BLaER1 (cell line): ENCODE data around the gene RHOH.
A peak's percentile ranks its signal among the peaks of the same experiment; 100 is the strongest.

Source experiments
- H3K27ac ChIP-seq: shearing (Covaris generic); formaldehyde crosslinking; 2 replicates; pipeline ENCODE4 v1.8.1; 2022
- H3K27me3 ChIP-seq: shearing (Covaris generic); formaldehyde crosslinking; 2 replicates; pipeline ENCODE4 v1.8.1; 2022
- H3K36me3 ChIP-seq: shearing (Covaris generic); formaldehyde crosslinking; 2 replicates; pipeline ENCODE4 v1.8.1; 2022
- H3K4me1 ChIP-seq: shearing (Covaris generic); formaldehyde crosslinking; 2 replicates; pipeline ENCODE4 v1.8.1; 2022
- H3K4me2 ChIP-seq: shearing (Covaris generic); formaldehyde crosslinking; 2 replicates; pipeline ENCODE4 v1.8.1; 2022
- H3K4me3 ChIP-seq: shearing (Covaris generic); formaldehyde crosslinking; 2 replicates; pipeline ENCODE4 v1.8.1; 2022
- H3K9ac ChIP-seq: shearing (Covaris generic); formaldehyde crosslinking; 2 replicates; pipeline ENCODE4 v1.8.1; 2022
- H3K9me3 ChIP-seq: shearing (Covaris generic); formaldehyde crosslinking; 2 replicates; pipeline ENCODE4 v1.8.1; 2022
- H4K20me1 ChIP-seq: shearing (Covaris generic); formaldehyde crosslinking; 2 replicates; pipeline ENCODE4 v1.8.1; 2022
- Cebpa-rat ChIP-seq: shearing (Covaris generic); IDR thresholded peaks from 2 replicates; pipeline ENCODE4 v1.8.1; 2022

The RHOH gene

DNA sequence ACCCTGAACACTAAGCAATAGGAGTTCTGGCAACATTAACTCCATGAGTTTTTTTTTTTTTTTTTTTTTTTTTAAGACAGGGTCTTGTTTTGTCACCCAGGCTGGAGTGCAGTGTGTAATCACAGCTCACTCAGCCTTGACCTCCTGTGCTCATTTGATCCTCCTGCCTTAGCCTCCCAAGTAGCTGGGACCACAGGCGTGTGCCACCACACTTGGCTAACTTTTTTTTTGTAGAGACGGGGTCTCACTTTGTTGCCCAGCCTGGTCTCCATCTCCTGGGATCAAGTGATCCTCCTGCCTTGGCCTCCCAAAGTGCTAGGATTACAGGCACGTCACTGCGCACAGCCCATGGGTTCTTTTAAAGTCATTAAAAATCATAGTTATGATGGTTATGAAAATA, 5.1 kb downstream of the RHOH start:
- Histone ChIP-seq H3K4me3 (no peak overlapping the region), H3K4me1 (peaks cover 91% of the 10 kb centered on the region), H3K27ac (no peak overlapping the region)

DNA sequence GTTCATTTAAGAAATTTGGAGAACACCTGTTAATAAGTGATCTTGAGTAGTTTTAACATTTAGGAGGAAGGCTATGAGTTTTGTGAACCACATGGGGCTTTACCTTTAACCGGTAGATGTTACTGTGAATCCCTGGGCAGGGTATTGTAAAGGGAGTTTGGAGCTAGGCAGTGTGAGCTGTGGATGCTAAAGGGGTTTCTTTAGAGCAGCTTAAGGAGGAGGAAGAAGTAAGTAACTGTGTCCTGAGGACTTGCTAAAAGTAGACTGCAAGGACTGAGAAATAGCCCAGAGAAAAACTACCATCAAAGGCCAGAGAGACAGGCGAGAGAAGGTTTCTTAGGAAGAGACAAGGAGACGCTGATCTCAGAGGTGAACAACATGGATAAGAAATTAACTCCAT, 5.6 kb downstream of the RHOH start:
- Histone ChIP-seq H3K4me3 (no peak overlapping the region), H3K27ac (no peak overlapping the region), H3K4me2 (no peak overlapping the region), H3K9ac (no peak overlapping the region), H4K20me1 (peaks cover 79% of the 10 kb centered on the region), H3K36me3 (no peaks in the 10 kb centered on the region), H3K27me3 (no peaks in the 10 kb centered on the region), H3K9me3 (no peaks in the 10 kb centered on the region), H3K4me1 (peaks cover 97% of the 10 kb centered on the region)
- no peak for TF ChIP-seq Cebpa-rat

More for the DNA sequence above, 5.1 kb downstream of the RHOH start:
- no peaks in the 10 kb centered on the region for H3K27me3 ChIP-seq
- TF ChIP-seq Cebpa-rat, result no peak
- H3K4me2 ChIP-seq, result peak overlapping the region; percentile 97; the same call in 1 of the 2 replicates
- no peaks in the 10 kb centered on the region for H3K36me3 ChIP-seq
- no peaks in the 10 kb centered on the region for H3K9me3 ChIP-seq
- peaks cover 78% of the 10 kb centered on the region for H4K20me1 ChIP-seq
- H3K9ac ChIP-seq, result no peak overlapping the region

GRCh38 chr4:40204507-40205258, 7.9 kb downstream of the RHOH start:
- Histone ChIP-seq H4K20me1 (peaks cover 68% of the 10 kb centered on the region), H3K9ac (peak overlapping the region; percentile 53; the same call in 1 of the 2 replicates), H3K9me3 (no peaks in the 10 kb centered on the region), H3K4me1 (peaks cover 80% of the 10 kb centered on the region), H3K36me3 (peaks cover 4% of the 10 kb centered on the region; the same call in 1 of the 2 replicates), H3K4me3 (no peak overlapping the region; the same call in 1 of the 2 replicates), H3K4me2 (peak overlapping the region; percentile 90), H3K27me3 (no peaks in the 10 kb centered on the region), H3K27ac (peak overlapping the region; percentile 75)
- no peak for TF ChIP-seq Cebpa-rat

DNA sequence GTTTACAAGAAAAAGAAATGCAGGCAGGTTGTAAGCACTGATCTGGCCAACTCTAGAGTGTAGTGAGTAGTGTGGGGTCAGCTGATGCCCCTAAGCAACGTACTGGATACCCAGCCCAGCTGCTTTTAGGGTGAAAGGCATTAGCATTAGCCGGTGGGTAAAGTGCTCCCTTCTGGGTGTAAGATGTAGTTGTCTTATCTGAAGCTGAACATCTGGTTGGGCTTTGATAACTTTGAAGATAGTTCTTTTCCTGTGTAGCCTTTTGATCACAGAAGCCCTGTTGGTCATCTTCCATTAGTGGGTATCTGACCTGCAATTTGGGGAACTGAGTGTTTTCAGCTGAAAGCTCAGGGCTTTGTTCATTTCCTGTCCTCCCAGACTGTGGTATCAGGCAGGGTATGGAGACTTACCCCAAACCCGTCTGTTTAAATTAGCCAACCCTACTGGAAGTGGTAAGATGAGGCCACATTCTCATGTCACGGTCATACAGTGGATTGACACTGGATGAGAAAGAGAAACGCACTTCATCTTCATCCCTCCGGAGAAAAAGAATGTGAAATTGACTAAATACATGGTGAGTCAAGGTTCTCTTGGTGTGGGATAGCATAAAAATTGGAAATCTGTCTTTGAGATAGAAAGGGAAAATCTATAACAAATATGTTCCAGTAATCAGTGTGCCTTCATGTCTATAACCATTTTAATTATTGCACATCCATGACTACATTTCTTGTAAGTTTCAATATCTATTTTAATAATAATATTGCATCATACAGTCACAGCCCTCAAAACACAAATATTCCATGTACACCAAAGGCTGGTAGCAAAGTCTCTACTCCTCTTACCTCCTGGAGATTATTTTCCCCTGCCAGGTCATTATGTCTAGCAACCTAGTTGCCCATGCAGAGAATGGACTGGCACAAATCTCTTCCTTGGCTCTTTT, 8.7 kb downstream of the RHOH start:
- H3K4me1 ChIP-seq, result peaks cover 72% of the 10 kb centered on the region
- H3K27me3 ChIP-seq, result no peaks in the 10 kb centered on the region
- H3K4me3 ChIP-seq, result no peak overlapping the region; the same call in 1 of the 2 replicates
- peak overlapping the region; percentile 75 for H3K27ac ChIP-seq
- peak overlapping the region; percentile 90 for H3K4me2 ChIP-seq
- peaks cover 59% of the 10 kb centered on the region for H4K20me1 ChIP-seq
- H3K36me3 ChIP-seq, result peaks cover 9% of the 10 kb centered on the region
- no peaks in the 10 kb centered on the region for H3K9me3 ChIP-seq
- H3K9ac ChIP-seq, result peak overlapping the region; percentile 53; the same call in 1 of the 2 replicates
- TF ChIP-seq Cebpa-rat, result peak; percentile 35; the same call in 1 of the 2 replicates

DNA sequence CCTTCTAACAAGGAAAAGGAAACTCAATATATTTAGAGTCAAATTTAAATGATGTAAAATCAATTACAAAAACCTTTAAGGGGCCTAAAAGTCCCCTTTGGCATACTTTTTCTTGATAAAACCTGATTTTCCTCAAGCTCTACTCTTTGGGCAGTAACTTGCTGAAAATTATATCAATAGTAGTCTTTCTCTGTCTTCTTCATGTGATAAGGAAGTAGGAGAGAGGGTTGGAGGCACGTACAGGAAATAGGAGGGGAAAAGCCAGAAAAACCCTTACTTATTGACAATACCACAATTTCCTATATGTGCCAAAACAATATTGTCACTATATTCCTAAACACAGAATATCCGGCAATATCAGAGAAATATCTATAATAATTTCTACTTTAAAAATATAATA, 9.6 kb downstream of the RHOH start:
- Histone ChIP-seq H3K4me3 (no peak overlapping the region), H3K27ac (peak overlapping the region; percentile 75), H3K36me3 (peaks cover 9% of the 10 kb centered on the region), H3K4me2 (peak overlapping the region; percentile 90), H3K9ac (peak overlapping the region; percentile 37; the same call in 1 of the 2 replicates), H3K27me3 (no peaks in the 10 kb centered on the region), H4K20me1 (peaks cover 57% of the 10 kb centered on the region), H3K9me3 (no peaks in the 10 kb centered on the region), H3K4me1 (peaks cover 63% of the 10 kb centered on the region)
- TF ChIP-seq Cebpa-rat, result no peak

GRCh38 chr4:40209401-40209800, 12.6 kb downstream of the RHOH start:
- H3K4me2 ChIP-seq, result no peak overlapping the region
- no peaks in the 10 kb centered on the region for H3K27me3 ChIP-seq
- H3K27ac ChIP-seq, result no peak overlapping the region
- H3K9me3 ChIP-seq, result 0 out of 2 replicates have a peak, but pooled peaks cover 3% of the 10 kb centered on the region
- peaks cover 54% of the 10 kb centered on the region for H4K20me1 ChIP-seq
- no peak for TF ChIP-seq Cebpa-rat
- H3K4me3 ChIP-seq, result no peak overlapping the region
- no peak overlapping the region for H3K9ac ChIP-seq
- H3K36me3 ChIP-seq, result peaks cover 37% of the 10 kb centered on the region
- H3K4me1 ChIP-seq, result peaks cover 33% of the 10 kb centered on the region

DNA sequence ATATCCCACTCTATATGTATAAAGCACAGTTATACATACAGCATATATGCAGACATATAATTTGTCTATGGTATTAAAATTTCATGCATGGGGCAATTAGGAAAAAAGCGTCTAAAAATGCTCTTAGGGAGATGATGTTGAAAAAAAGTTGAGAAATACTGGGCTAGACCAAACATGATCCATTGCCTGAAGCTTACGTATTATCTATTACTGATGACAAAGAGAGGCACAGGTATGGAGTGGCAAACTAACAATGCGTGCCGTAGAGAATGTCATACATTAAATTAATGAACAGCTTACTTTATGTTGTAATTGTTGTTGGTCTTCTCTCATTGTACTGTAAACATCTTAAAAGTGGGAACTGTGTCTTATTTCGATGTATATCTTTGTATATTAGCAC, 13.9 kb downstream of the RHOH start:
- H3K27ac ChIP-seq, result no peak overlapping the region
- H4K20me1 ChIP-seq, result peaks cover 54% of the 10 kb centered on the region
- no peak overlapping the region for H3K4me2 ChIP-seq
- TF ChIP-seq Cebpa-rat, result no peak
- no peak overlapping the region for H3K4me3 ChIP-seq
- peaks cover 51% of the 10 kb centered on the region for H3K36me3 ChIP-seq
- no peaks in the 10 kb centered on the region for H3K27me3 ChIP-seq
- H3K9me3 ChIP-seq, result 0 out of 2 replicates have a peak, but pooled peaks cover 7% of the 10 kb centered on the region
- H3K4me1 ChIP-seq, result peaks cover 19% of the 10 kb centered on the region
- no peak overlapping the region for H3K9ac ChIP-seq

DNA sequence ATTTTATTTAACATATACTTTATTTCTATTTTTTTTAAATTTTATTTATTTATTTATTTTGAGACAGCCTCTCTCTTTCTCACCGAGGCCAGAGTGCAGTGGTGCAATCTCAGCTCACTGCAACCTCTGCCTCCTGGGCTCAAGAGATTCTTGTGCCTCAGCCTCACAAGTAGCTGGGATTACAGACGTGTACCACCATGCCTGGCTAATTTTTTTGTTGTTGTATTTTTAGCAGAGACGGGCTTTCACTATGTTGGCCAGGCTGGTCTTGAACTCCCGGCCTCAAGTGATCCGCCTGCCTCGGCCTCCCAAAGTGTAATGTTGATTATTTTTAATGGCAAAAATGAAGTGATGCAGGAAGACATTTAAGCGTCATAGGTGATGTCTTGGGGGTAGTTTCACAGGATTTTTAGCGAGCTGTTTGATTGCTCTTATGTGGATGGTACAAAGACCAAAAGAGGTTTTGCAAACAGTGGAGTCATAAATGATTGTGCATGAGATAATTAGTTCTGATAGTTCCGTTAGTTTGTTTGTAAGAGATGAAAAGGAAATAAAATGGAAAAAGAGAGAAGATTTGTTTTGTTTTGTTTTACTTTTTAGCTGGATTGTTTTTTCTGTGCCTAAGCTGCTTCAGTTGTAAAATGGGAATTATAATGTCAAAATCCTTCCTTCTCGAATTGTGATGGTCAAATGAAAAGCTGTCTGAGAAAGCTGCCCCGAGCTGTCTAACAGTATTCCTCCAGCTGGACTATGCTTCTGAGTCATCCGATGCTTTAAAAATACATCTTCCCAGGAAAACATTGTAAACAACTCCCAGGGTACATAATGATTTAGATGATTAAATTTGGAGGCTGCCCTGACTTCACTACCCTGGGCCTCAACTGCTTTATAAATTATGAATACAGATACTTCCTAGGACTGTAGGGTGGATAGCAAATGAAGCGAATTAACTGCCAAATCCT, 14.7 kb downstream of the RHOH start:
- H3K4me1 ChIP-seq, result peaks cover 12% of the 10 kb centered on the region
- H3K27me3 ChIP-seq, result no peaks in the 10 kb centered on the region
- no peak for TF ChIP-seq Cebpa-rat
- peaks cover 61% of the 10 kb centered on the region for H4K20me1 ChIP-seq
- no peak overlapping the region for H3K4me3 ChIP-seq
- peaks cover 54% of the 10 kb centered on the region for H3K36me3 ChIP-seq
- no peak overlapping the region for H3K9ac ChIP-seq
- H3K4me2 ChIP-seq, result no peak overlapping the region
- H3K27ac ChIP-seq, result no peak overlapping the region
- H3K9me3 ChIP-seq, result 0 out of 2 replicates have a peak, but pooled peaks cover 7% of the 10 kb centered on the region
